Right ventricle myocardium inferior (tissue), 1 donor: Measurements from ENCODE around the gene KCNMB3. TPM values are rescaled to one million over a fixed set of nuclear protein-coding genes. Genes with fewer than 3 reads are reported as not detected.
"Not testable (repeated sequence)": the region's sequence is repeated elsewhere in the genome, so short reads cannot be mapped to it uniquely, and the experiment has no call there.

Experiments
- ATAC-seq: fragments of 200-7000 bp; cut with Tn5 transposase; one replicate; pipeline ENCODE4 v1.9.1; 2020; ENCODE audit warnings: mild to moderate bottlenecking, moderate library complexity
- DNase-seq: peaks from one replicate; pipeline ENCODE4 v3.0.0; 2021; ENCODE audit errors: missing footprints
- intact Hi-C: fragments of 100-400 bp; cut with DNase I; formaldehyde crosslinking; loops from one replicate; pipeline ENCODE4 v1.11.0; 2022
- total RNA-seq: library from RNA; stranded (reverse); fragmentation: NEBNext Ultra II Directional; extraction: Animal tissue kit (Norgen Biotek cat#: 25700); gene quantifications from one replicate; pipeline ENCODE4 v1.2.1, GENCODE V29; 2021
- donor health status: DM: no; HTN: yes; CAD: no; lungs with severe emphysema.

The KCNMB3 gene
- total RNA-seq, 1 donor from 2014 or later = 0.92 TPM

DNA sequence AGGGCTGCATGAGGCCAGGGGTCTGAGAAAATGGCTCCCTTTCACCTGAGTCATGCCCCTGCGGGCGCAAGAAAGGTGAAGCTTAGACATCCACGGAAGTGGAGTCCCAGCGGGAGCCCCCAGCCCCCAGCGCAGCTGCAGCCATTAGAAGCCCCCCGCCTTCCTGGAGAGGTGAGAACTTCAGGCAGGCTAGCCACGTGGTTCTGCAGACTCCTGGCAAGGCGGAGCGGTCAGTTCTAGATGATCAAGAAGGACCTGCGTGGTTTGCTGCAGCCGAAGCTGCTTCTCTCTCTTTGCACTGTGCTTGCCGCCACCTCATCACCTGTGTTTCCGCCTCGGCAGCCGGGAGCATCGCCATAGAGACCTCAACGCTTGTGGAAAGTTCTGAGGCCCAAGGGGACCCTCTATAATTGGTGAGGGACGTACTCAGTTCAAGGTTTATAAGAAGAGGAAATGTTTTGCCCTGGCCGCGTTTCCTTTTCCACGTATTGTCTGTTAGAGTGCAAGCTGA, 15.8 kb upstream of the KCNMB3 start:
- ATAC-seq = no peak
- intact Hi-C loops = no loop called here
- no peak for DNase-seq

DNA sequence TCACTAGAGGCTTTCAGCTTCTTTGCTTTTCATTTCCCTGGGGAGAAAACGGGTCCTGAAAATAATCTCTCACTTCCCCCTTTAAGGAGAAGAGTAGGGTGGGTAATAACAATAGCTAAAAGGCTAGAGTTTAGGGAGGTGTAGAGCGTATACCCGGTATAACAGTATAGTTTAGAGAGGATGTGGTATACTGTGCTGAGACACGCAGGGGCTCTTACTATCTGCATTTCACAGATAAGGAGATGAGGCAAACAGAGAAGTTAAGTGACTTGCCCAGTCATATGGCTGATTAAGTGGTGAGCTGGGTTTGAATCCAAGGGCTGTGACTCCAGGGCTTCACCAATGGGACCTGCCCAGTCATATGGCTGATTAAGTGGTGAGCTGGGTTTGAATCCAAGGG, 15.0 kb upstream of the KCNMB3 start:
- DNase-seq = no peak
- ATAC-seq = no peak
- intact Hi-C loops = no loop called here

DNA sequence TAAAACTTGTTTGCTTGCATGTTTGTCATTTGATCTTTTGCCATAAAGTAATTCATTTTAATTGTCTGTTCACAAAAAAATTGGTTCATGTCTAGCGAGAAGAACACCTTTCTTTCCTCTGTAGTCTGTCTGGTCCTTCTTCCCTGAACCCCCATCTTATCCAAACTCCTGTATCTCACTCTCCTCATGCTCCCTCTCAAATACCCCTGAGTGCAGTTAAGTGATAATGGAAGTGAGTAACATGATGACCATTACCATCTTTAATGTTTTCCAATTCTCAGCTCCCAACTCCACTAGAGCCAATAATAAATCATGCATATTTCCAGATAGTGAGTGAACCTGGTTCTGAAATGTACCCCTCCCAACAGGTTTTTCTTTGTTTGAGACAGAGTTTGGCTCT, 14.2 kb upstream of the KCNMB3 start:
- ATAC-seq (no peak), DNase-seq (no peak)
- intact Hi-C loops = no loop called here

DNA sequence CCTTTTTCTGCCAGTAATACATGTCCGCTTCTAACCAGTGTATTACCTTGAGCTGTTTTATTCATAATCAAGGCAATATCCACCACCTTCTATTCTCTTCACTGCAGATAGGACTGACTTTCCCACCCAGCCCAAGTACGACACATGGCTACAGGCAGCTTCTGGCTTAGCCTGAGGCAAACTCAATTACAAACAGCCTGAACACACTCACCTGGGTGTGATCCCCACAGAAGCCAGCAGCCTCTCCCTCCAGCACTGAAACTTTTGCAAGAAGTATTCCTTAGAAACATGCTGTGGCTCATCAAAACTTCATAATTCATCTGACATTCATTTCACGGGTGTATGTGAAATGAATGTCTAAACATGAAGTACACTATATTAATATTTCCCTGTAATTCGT, 13.5 kb upstream of the KCNMB3 start:
- no peak for ATAC-seq
- DNase-seq = no peak
- intact Hi-C loops = loop anchor here (5.0 kb wide), 1 partner anchor 58 kb away; the partner anchor contains the start of gene ZNF639

DNA sequence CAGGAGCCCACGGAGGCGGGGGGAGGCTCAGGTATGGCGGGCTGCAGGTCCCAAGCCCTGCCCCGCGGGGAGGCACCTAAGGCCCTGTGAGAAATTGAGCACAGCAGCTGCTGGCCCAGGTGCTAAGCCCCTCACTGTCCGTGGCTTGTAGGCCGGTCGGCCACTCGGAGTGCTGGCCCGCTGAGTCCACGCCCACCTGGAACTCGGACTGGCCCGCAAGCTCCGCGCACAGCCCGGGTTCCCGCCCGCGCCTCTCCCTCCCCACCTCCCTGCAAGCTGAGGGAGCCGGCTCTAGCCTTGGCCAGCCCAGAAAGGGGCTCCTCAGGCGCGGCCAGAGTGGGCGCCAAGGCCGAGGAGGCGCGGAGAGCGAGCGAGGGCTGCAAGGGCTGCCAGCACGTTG, 12.2 kb upstream of the KCNMB3 start:
- no peak for ATAC-seq
- intact Hi-C loops = loop anchor here (5.0 kb wide), 1 partner anchor 59 kb away; the partner anchor contains the start of gene ZNF639
- no peak for DNase-seq

DNA sequence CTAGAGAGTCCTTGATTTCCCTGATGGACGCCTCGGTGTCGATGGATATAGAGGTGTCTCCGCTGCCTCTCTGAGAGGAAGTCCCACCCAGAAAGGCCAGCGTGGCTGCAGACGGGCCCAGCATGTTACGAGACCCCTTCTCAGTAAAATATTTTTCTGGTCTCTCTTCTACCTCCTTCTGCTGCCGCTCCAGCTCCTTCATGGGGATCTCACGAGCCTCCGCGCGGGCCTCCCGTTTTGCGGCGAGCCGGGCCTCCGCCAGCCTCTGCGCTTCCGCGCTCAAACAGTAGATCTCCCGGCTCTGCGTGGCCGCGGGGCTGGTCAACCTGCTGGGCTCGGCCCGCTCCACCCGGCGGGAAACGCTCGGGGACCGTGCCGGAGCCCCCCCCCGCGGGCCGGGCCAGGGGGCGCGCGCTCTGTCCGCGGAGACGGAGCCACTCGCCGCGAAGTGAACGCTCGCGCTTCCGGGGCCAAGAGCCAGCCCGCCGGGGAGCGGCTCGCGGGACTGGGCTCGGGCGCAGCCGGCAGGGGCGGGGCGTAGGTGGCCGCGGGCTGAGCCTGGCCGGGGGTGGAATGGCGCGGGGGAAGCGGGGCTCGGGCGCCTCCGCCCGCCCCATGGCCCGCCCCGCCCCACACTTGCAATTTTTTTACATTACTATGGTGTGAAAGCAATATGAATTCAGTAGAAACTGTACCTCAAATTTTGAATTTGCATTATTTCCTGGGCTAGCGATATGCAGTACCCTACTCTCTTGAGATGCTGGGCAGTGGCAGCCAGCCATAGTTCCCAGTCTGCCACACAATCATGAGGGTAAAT, 10.2 kb upstream of the KCNMB3 start:
- ATAC-seq (peak; percentile 99), DNase-seq (peak; percentile 91)
- intact Hi-C loops = loop anchor here (5.0 kb wide), 1 partner anchor 61 kb away; the partner anchor contains the start of gene ZNF639

DNA sequence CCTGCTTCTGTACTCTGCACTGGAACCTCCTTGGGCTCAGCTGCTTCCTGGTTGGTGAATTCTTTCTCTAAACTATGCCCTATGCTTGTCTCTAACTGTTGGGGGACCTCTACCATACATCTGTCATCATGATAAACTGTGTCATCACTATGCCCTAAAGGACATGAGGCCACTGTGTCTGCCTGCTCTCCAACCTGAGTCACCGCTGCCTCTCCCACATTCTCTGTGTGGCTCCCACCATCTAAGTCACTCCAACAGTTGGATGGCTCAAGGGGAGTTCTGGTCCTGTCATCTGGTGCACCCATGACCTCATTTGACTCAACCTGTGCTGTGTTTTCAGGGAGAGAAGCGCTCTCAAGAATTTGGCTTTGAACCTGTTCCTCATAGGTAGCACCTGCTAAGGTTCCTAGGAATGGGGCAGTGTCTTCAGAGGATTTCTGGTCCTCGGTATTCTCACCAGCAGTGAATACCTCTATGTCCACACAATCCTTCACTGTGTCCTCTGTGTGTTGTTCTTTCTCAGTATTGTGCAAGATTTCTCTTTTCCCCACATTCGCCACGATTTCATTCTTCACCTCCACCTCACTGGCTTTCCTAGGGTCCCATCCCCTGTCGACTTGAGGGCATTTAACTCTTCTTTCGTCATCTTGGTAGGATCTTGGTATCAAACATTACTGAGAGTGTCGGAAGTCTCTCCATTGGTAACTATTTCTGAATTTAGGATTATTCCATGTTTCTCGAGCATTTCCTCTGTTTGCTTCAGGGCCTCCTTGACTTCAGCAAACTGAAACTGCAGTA, 9.2 kb upstream of the KCNMB3 start:
- ATAC-seq, DNase-seq: not testable (repeated sequence)
- intact Hi-C loops = loop anchor here (5.0 kb wide), 1 partner anchor 62 kb away; the partner anchor contains the start of gene ZNF639

DNA sequence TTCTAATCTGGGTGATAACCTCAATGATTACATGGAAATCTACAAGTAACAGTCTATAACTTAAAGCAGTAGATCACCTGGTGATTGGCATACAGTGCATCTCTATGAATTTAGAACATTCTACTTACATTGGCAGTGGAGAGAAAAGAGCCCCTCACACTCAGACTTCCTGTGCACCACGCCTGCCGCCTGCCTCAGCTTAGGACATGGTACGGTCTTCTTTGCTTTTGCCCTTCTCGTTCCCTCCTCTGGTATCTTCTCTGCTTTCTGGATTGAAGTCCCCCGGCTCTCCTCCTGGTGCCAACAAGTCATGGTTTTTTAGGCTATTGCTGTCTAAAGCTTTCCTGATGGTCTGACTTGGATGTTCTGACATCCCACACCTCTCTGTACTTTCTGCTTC, 7.9 kb upstream of the KCNMB3 start:
- DNase-seq (no peak), ATAC-seq (no peak)
- intact Hi-C loops = no loop called here

DNA sequence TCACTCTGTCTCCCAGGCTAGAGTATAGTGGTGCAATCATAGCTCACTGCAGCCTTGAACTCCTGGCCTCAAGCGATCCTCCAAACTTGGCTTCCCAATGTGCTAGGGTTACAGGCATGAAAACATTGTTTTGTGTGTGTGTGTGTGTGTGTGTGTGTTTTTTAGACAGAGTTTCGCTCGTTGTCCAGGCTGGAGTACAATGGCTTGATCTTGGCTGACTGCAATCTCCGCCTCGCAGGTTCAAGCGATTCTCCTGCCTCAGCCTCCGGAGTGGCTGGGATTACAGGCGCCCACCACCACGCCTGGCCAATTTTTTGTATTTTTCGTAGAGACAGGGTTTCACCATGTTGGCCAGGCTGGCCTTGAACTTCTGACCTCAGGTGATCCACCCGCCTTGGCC, 6.8 kb upstream of the KCNMB3 start:
- intact Hi-C loops, DNase-seq, ATAC-seq: not testable (repeated sequence)

DNA sequence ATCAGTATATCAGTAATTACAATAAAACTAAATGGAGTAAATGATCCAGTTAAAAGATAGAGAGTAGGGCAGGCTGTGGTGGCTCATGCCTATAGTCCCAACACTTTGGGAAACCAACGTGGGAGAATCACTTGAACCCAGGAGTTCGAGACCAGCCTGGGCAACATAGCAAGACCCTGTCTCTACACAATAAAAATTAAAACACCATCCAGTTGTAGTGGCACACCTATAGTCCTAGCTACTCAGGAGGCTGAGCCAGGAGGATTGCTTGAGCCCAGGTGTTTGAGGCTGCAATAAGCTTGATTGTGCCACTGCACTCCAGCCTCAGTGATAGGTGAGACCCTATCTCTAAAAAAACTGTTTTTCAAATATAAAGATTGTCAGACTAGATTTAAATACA, 5.9 kb upstream of the KCNMB3 start:
- ATAC-seq = no peak
- intact Hi-C loops = no loop called here
- DNase-seq = no peak

DNA sequence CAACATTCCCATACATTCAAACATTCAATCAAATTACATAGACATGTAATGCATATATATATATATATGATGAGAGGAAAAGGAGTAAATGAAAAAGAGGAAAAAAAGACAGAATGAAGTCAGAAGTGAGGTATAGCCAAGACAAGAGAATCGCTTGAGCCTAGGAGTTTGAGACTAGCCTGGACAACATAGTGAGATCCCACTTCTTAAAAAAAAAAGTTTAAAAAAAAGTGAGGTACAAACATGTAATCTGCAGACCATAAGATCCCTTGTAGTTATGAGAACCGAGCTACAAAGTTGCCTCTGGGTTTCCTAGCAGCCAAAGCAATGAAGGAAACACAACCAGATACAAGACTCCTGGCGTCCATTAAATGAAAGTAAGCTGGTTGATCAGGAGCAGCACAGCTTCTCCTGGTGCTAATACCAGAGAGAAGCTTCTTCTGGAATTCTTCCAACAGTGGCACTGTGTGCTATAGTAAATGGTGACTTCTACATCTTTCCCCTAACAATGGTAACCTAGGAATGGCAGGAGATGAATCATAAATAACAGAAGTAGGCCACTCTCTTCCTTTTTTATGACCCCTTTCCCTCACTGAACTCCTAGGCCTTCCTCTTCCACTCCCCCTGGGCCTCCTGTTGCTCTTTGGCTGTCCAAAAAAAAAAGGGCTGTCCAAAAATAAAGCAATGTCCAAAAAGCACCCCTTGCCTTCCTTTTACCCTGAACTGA, 3.5 kb downstream of the KCNMB3 start:
- DNase-seq = no peak
- ATAC-seq = no peak
- intact Hi-C loops = no loop called here

DNA sequence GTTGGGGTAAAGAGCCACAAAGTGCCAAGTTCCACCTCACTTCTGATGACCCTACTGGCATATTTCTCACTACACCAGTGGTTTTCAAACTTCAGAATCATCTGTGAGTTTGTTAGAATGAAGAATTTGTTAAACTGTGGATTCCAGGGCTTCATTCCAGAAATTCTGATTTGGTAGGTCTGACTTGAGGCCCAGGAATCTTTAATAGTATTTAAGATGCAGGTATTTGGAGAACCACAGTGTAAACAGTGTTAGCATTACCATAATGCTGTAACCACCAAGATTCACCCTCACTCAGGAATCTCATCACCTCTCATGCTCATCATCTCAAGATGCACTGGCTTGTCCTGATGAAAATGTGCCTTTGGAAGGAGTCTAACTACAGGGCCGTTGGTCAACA, 6.0 kb downstream of the KCNMB3 start:
- no peak for ATAC-seq
- intact Hi-C loops = no loop called here

DNA sequence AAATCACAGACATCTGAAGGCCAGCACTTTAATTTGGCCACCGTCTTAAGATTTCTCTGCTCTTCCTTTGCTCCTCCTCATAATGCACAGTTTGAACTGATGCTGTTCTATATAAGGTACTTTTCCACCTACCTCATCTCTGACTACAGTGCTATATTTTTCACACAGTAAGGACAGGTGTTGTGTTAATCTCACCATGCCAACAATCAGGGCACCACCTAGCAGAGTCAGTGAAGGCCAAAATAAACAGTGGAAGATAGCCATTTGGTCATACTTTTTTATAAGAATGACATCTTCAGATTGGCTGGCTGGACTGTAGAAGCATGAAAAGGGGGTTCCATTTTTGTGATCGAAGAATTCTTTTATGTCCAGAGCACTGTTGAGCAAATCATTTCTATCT, 8.1 kb downstream of the KCNMB3 start:
- DNase-seq, intact Hi-C loops, ATAC-seq: not testable (repeated sequence)

More for the DNA sequence above, 6.0 kb downstream of the KCNMB3 start:
- no peak for DNase-seq

DNA sequence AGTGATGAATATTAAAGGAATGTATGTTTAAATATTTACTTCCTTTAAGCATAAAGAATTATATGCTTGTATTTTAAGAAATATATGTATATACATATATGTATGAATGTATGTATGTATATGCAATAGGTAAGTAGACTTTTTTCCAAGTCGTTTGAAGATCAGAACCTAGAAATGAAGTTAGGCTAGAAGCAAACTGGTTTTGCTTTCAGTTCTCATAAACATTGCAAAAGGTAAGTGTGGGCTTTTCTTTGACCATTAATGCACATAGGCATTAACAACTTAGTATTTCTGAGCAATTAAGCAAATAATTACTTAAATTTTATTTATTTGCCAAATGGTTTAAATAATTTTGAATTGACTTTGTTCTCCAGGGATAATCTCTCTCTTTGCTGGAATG, 10.6 kb downstream of the KCNMB3 start:
- intact Hi-C loops, ATAC-seq, DNase-seq: not testable (repeated sequence)

DNA sequence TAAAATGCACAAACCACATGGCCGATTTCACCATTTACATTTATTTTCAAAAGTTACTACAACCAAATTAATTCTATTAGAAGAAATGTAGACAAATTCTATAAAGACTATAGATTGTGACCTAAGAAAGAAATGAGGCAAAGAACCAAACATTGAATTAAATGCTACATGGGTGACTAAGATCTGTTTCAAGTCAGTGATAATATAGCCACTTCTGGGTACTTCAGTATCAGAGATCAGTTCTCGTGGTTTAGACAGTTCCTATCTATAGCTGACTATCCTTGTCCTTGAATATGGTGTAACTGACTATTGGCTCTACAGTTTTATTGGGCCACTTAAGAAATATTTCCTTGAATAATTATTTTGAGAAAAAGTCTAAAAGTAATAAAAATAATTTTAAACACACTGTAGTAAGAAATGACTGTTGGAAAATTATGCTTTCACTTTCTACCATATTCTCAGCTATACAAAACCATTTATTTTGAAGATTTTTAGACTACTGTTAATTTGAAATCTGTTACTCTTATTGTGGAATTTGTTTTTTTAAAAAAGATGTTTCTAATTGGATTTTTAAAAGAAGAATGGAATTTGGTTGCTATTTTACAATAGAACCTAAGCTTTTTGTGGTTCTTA, 14.1 kb downstream of the KCNMB3 start:
- DNase-seq (no peak), ATAC-seq (no peak)
- intact Hi-C loops = no loop called here

DNA sequence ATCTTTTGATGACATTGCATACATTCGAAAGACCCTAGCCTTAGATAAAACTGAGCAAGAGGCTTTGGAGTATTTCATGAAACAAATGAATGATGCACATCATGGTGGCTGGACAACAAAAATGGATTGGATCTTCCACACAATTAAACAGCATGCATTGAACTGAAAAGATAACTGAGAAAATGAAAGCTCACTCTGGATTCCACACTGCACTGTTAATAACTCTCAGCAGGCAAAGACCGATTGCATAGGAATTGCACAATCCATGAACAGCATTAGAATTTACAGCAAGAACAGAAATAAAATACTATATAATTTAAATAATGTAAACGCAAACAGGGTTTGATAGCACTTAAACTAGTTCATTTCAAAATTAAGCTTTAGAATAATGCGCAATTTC, 16.7 kb downstream of the KCNMB3 start:
- intact Hi-C loops = no loop called here
- ATAC-seq = no peak

DNA sequence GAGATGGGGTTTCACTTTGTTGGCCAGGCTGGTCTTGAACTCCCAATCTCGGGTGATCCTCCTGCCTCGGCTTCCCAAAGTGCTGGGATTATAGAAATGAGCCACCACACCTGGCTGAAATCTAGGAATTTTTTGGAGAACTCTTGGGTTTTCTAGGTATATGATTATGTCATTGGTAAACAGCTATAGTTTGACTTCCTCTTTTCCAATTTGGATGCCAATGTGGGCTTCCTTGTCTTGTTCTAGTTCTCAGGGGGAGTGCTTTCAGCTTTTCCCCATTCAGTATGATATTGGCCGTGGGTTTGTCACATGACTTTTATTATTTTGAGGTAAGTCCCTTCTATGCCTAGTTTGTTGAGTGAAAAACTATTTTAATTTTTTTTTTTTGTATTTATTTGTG, 17.9 kb downstream of the KCNMB3 start:
- ATAC-seq = no peak
- DNase-seq = no peak
- intact Hi-C loops = no loop called here

More for the DNA sequence above, 16.7 kb downstream of the KCNMB3 start:
- DNase-seq = no peak

DNA sequence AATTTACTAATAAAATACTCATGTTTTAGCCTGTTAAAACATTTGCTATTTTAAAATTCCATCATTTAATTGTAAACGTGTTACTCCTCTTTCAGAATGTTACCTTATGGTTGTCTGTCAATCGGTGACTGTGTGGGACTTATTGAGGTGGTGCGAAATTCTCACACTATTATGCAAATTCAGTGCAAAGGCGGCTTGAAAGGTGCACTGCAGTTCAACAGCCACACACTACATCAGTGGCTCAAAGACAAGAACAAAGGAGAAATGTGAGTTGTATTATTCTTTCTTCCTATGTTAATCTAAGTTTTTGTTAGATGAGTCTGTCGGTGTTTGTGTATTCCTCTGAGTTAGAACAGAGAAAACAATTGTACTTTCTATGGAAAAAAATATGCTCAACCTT, 21.7 kb downstream of the KCNMB3 start:
- DNase-seq = no peak
- intact Hi-C loops = no loop called here
- ATAC-seq = no peak
